ENCODE data around the gene ADA. TPM values are rescaled to one million over a fixed set of nuclear protein-coding genes. Genes with fewer than 3 reads are reported as not detected.

Gene ADA
- total RNA-seq, 1 experiment from 2014 or later: 28.2 TPM

- H3K36me3 ChIP-seq (ENCODE audit: low read depth): no peaks in the 10 kb centered on the region
- H3K9me2 ChIP-seq (ENCODE audit: insufficient read depth): no peaks in the 10 kb centered on the region
- H3K4me1 ChIP-seq (replicated peaks; ENCODE audit: insufficient read depth): peaks cover 7% of the 10 kb centered on the region
- intact Hi-C loops (cut with micrococcal nuclease; ENCODE audit: unreplicated experiment): loop anchor here (1.0 to 10.0 kb wide), 9 partner anchors 74 to 495 kb away; partner anchors contain the start of genes KCNK15, SERINC3 and TTPAL
- no peaks in the 10 kb centered on the region for H3K9me3 ChIP-seq (ENCODE audit: insufficient read depth, low read depth)
- no peaks in the 10 kb centered on the region for H4K20me1 ChIP-seq (ENCODE audit: insufficient read depth)
- H3F3A ChIP-seq (ENCODE audit: insufficient read depth, low read depth): peaks cover 9% of the 10 kb centered on the region; the same call in 1 of the 2 replicates
- no peaks in the 10 kb centered on the region for H3K27me3 ChIP-seq (ENCODE audit: insufficient read depth, low read depth)
- 0 out of 2 replicates have a peak overlapping the region, but pooled peaks have one; percentile 0 for H3K27ac ChIP-seq
- ChIA-PET CTCF (interaction anchor here (0.5 to 1.2 kb wide), 7 partner anchors 71 to 1520 kb away, joined by 3 to 5 read pairs (median 3); no protein-coding TSS in a partner anchor), POLR2A (ENCODE audit: unreplicated experiment) (interaction anchor here (0.6 kb wide), 1 partner anchor 424 kb away, joined by 6 read pairs; no protein-coding TSS in a partner anchor)
- no peak overlapping the region for H3K4me3 ChIP-seq
- peak; percentile 85 to 91 for DNase-seq
- TSS peak; percentile 39 for BruUV-seq (replicated peaks)
- H2AFZ ChIP-seq: peak overlapping the region; percentile 56
- no peaks in the 10 kb centered on the region for H3K79me2 ChIP-seq (ENCODE audit: low read depth)
- TF ChIP-seq CTCF (conservative IDR thresholded peaks at IDR 0.05): peak; percentile 99
- no peak for TF ChIP-seq EZH2 (IDR thresholded peaks at IDR 0.05; ENCODE audit: low read depth)
- peak overlapping the region; percentile 54 for H3K4me2 ChIP-seq
Measured at GRCh38 chr20:44609516-44610312, 41.8 kb downstream of the ADA start.

GRCh38 chr20:44609006-44609515 lies 42.4 kb downstream of the ADA start:
- POLR2A ChIA-PET (ENCODE audit: unreplicated experiment): interaction anchor here (0.5 kb wide), 1 partner anchor 114 kb away, joined by 3 read pairs; no protein-coding TSS in a partner anchor
- Histone ChIP-seq H3K4me3 (no peak overlapping the region), H2AFZ (no peak overlapping the region; the same call in 1 of the 2 replicates), H3K27ac (no peak overlapping the region), H3K79me2 (ENCODE audit: low read depth) (no peaks in the 10 kb centered on the region), H3F3A (ENCODE audit: insufficient read depth, low read depth) (peaks cover 9% of the 10 kb centered on the region; the same call in 1 of the 2 replicates), H3K36me3 (ENCODE audit: low read depth) (no peaks in the 10 kb centered on the region), H3K9me2 (ENCODE audit: insufficient read depth) (no peaks in the 10 kb centered on the region), H3K27me3 (ENCODE audit: insufficient read depth, low read depth) (no peaks in the 10 kb centered on the region), H4K20me1 (ENCODE audit: insufficient read depth) (no peaks in the 10 kb centered on the region), H3K9me3 (ENCODE audit: insufficient read depth, low read depth) (no peaks in the 10 kb centered on the region), H3K4me1 (replicated peaks; ENCODE audit: insufficient read depth) (peaks cover 7% of the 10 kb centered on the region), H3K4me2 (no peak overlapping the region)
- intact Hi-C loops (cut with micrococcal nuclease; ENCODE audit: unreplicated experiment): no loop called here
- no peak for DNase-seq
- CTCF ChIA-PET: interaction anchor here (1.2 kb wide), 1 partner anchor 71 kb away, joined by 3 read pairs; no protein-coding TSS in a partner anchor
- no TSS peak for BruUV-seq (replicated peaks)
- TF ChIP-seq CTCF (conservative IDR thresholded peaks at IDR 0.05): no peak
- TF ChIP-seq EZH2 (IDR thresholded peaks at IDR 0.05; ENCODE audit: low read depth): no peak

- Histone ChIP-seq H3K4me2 (no peak overlapping the region), H3F3A (ENCODE audit: insufficient read depth, low read depth) (peaks cover 9% of the 10 kb centered on the region; the same call in 1 of the 2 replicates), H2AFZ (no peak overlapping the region), H3K27ac (no peak overlapping the region), H3K79me2 (ENCODE audit: low read depth) (no peaks in the 10 kb centered on the region), H3K27me3 (ENCODE audit: insufficient read depth, low read depth) (no peaks in the 10 kb centered on the region), H3K36me3 (ENCODE audit: low read depth) (no peaks in the 10 kb centered on the region), H3K4me3 (no peak overlapping the region), H4K20me1 (ENCODE audit: insufficient read depth) (no peaks in the 10 kb centered on the region), H3K4me1 (replicated peaks; ENCODE audit: insufficient read depth) (peaks cover 7% of the 10 kb centered on the region), H3K9me2 (ENCODE audit: insufficient read depth) (no peaks in the 10 kb centered on the region), H3K9me3 (ENCODE audit: insufficient read depth, low read depth) (no peaks in the 10 kb centered on the region)
- intact Hi-C loops (cut with micrococcal nuclease; ENCODE audit: unreplicated experiment): no loop called here
- ChIA-PET CTCF (no interaction called here), POLR2A (ENCODE audit: unreplicated experiment) (no interaction called here)
- BruUV-seq (replicated peaks): no TSS peak
- DNase-seq: no peak
- TF ChIP-seq EZH2 (IDR thresholded peaks at IDR 0.05; ENCODE audit: low read depth) (no peak), CTCF (conservative IDR thresholded peaks at IDR 0.05) (no peak)
Measured at GRCh38 chr20:44606725-44607441, 44.6 kb downstream of the ADA start.

All from PC-9 (cell line).